HG03159 (cell line): ENCODE data around the gene BTBD7.
A peak's percentile ranks its signal among the peaks of the same experiment; 100 is the strongest.
"Not testable (repeated sequence)": the region's sequence is repeated elsewhere in the genome, so short reads cannot be mapped to it uniquely, and the experiment has no call there.

Source experiments
- ATAC-seq: cut with Tn5 transposase; IDR thresholded peaks from one replicate; pipeline ENCODE4 v1.9.1; 2021; ENCODE audit warnings: mild to moderate bottlenecking, moderate library complexity; ENCODE audit not compliant: unreplicated experiment

Gene BTBD7, protein sequence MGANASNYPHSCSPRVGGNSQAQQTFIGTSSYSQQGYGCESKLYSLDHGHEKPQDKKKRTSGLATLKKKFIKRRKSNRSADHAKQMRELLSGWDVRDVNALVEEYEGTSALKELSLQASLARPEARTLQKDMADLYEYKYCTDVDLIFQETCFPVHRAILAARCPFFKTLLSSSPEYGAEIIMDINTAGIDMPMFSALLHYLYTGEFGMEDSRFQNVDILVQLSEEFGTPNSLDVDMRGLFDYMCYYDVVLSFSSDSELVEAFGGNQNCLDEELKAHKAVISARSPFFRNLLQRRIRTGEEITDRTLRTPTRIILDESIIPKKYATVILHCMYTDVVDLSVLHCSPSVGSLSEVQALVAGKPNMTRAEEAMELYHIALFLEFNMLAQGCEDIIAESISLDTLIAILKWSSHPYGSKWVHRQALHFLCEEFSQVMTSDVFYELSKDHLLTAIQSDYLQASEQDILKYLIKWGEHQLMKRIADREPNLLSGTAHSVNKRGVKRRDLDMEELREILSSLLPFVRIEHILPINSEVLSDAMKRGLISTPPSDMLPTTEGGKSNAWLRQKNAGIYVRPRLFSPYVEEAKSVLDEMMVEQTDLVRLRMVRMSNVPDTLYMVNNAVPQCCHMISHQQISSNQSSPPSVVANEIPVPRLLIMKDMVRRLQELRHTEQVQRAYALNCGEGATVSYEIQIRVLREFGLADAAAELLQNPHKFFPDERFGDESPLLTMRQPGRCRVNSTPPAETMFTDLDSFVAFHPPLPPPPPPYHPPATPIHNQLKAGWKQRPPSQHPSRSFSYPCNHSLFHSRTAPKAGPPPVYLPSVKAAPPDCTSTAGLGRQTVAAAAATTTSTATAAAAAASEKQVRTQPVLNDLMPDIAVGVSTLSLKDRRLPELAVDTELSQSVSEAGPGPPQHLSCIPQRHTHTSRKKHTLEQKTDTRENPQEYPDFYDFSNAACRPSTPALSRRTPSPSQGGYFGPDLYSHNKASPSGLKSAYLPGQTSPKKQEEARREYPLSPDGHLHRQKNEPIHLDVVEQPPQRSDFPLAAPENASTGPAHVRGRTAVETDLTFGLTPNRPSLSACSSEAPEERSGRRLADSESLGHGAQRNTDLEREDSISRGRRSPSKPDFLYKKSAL

DNA sequence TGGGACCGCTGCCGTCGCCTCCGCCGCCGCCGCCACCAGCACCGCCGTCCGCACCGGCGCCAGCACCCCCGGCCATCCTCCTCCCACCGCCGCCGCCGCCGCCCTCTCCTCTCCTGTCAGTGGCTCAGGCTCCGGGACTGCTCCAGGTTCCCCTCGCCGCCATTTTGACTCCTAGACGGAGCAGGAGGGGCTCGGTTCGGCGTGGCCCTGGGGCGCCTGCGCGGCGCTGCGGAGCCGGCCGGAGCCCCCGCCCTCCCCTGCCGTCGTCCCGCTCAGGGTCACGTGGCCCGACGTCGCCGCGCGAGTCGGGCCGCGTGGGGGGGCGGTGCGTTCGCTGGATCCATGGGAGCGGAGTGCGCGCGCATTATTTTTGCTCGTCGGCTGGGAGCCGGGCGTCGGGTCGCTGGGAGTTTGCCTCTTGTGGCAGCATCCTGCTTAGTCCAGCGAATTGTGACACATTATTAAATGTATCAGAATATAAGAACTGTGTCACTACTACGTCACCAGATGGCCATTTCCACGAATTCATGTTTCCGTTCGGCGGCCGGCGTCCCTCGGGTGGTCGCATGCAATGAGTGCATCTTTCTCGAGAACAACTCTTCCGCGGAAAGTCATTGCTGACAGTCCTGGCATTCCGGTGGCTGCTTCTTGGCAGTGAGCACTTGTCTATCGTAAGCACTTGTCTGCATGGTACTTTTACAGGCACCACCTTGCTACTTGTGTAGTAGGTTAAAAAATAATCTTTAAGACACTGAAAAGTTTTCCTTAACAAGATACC is at the start of gene BTBD7:
Gene BTBD7, minus strand, starts transcription at position 184 of the 778 bp plus-strand sequence. CDS start 36,985 bp downstream, outside the sequence.
- ATAC-seq: peak; percentile 87

DNA sequence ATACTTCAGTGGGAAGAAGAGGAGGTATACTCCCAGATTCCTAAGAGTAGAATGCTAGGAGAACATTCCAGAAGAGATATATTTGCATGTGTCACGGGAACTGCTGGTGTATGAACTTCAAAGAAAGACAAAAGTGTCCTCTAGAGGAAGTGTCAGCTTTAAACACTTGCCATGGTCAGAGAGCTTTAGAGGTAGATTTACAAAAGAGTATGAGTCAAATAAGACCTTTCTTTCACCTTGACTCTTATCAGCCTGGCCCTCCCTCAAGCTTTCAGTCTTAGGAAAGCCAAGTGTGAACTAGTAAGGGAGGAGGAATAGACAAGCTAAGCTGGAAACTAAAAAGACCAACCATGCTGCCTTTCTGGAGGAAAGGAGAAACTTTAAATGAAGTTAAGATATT is 48.8 kb upstream of the BTBD7 start:
- ATAC-seq: no peak

DNA sequence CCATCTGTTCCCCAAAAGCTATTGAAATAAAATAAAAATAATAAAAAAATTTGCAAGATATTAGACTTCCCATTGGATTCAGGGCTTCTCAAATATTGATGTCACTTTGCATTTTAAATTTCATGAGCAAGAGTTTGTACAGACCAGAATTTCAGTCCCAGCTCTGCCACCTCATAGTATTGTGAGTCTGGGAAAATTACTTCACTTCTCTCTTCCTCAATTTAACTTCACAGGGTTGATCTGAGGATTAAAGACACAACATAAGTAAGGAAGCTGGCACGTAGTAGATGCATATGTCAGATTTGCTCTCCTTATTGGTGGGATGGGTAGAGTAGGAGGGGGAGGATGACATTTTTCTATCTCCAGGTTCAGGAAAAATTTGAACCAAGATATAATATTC is 47.0 kb upstream of the BTBD7 start:
- ATAC-seq: no peak

DNA sequence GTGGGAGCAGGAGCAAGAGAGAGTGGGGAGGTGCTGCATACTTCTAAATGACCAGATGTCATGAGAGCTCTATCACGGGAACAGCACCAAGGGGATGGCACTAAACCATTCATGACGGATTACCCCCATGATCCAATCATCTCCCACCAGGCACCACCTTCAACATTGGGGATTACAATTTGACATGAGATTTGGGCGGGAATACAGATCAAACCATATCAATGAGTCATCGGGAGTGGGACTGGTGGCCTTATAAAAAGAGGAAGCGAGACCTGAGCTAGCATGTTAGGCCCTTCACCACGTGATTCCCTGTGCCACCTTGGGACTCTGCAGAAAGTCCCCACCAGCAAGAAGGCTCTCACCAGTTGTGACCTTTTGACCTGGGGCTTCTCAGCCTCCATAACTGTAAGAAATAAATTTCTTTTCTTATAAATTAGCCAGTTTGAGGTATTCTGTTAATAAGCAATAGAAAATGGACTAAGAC is 42.9 kb upstream of the BTBD7 start:
- peak; percentile 97 for ATAC-seq

- peak; percentile 84 for ATAC-seq
Observed at GRCh38 chr14:93369713-93370266, 37.0 kb upstream of the BTBD7 start.

GRCh38 chr14:93368996-93369712 is 36.3 kb upstream of the BTBD7 start:
- ATAC-seq: no peak

DNA sequence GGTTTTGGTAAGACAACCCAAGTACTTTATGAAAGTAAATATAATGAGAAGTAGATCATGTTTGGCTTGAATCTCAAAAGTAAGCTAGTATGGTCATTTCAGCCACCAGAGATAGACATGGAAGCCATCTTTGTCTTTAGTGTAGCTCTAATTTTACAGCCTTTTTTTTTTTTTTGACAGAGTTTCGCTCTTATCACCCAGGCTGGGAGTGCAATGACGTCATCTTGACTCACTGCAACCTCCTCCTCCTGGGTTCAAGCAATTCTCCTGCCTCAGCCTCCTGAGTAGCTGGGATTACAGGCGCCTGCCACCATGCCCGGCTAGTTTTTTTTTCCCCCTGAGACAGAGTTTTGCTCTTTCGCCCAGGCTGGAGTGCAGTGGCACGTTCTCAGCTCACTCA is 22.0 kb upstream of the BTBD7 start:
- ATAC-seq: not testable (repeated sequence)

DNA sequence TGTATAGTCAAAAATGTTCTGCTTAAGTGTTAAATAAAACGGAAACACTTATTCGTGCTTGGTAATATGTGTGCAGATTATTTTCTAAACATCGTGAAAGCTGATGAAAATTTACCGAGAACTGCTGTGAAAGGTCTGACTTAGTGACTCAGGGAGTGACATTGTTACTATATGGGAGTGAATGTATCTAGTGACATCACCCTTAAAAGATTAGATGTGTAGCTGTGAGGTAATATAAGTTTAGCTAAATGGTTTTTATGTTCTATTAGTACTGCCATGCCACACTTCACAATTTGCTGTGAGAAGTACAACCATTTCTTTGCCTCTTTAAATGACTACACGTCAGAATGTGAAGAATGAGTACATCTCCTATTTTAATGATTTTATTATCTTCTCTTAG is 15.5 kb upstream of the BTBD7 start:
- ATAC-seq: no peak

DNA sequence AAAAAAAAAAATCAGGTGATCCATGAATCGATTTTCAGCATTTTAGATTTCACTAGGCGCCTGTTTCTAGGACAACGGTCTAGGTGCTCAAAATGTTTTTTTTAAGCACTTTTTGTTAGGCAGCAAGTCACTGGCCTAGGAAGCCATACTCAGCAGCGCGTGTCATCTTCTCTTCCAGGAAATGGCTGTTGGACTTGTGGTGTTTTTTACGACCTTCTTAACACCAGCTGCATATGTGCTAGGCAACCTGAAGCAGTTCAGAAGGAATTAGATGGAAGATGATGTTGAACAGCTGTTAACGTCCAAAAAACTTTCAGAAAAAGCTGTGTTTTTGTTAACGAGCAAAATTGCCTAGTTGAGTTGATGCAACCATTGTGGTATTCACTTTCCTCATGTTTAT is 15.0 kb upstream of the BTBD7 start:
- ATAC-seq: no peak

GRCh38 chr14:93346926-93347721 is 14.3 kb upstream of the BTBD7 start, which contains the start of gene COX8C:
TSS of gene COX8C (plus strand) at chr14:93347182. CDS start at chr14:93347269, 87 bp downstream.
- no peak for ATAC-seq

- no peak for ATAC-seq
Observed at GRCh38 chr14:93343797-93344196, 11.0 kb upstream of the BTBD7 start.

DNA sequence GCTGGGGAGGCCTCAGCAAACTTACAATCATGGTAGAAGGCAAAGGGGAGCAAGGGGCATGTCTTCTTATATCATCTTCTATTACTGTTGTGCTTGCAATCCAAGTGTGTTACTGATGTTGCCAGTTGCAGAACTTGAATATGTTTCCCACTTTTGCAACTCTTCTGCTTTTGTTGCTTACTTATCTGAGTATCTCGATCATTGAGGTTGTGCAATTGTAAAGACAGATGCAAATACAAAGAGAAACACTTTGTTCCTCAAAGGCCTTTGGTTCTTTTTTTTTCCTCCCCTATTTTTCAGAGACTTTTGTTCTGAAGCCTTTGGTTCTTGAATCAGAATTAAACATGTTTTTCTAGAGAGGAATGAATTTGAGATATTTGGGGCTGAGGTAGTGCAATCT is 10.4 kb upstream of the BTBD7 start:
- ATAC-seq: no peak

- ATAC-seq: no peak
Observed at GRCh38 chr14:93337884-93338283, 5.0 kb upstream of the BTBD7 start.

- no peak for ATAC-seq
Observed at GRCh38 chr14:93337143-93337753, 4.4 kb upstream of the BTBD7 start.

- ATAC-seq: no peak
Observed at GRCh38 chr14:93333631-93334103, 831 bp upstream of the BTBD7 start.

GRCh38 chr14:93332397-93332852 is 411 bp downstream of the BTBD7 start:
- peak; percentile 58 for ATAC-seq

GRCh38 chr14:93331728-93332396 is 974 bp downstream of the BTBD7 start:
- ATAC-seq: no peak
